MCF 10A (cell line): ENCODE data around the gene PARD3. TPM values are rescaled to one million over a fixed set of nuclear protein-coding genes. Genes with fewer than 3 reads are reported as not detected.

Experiments used
- BruUV-seq: library from RNA; stranded (reverse); fragments of 400-500 nt; replicated peaks from 2 replicates; lab custom pipeline; 2021; lab: Mats Ljungman, UMichigan
- CTCF ChIA-PET: fragments of 300-600 bp; sonication (Branson Sonifier 250); formaldehyde crosslinking; extraction: SDS; loops from one replicate; lab custom pipeline; 2021; ENCODE audit warnings: antibody characterized with exemption, inconsistent platforms; lab: Yijun Ruan, JAX
- POLR2A ChIA-PET: fragments of 300-600, 350-650 bp; sonication (Branson Sonifier 250); formaldehyde crosslinking; extraction: SDS; loops from one replicate; lab custom pipeline; 2020; ENCODE audit warnings: antibody characterized with exemption, inconsistent platforms; lab: Yijun Ruan, JAX
- DNase-seq: peaks from one replicate; pipeline ENCODE4 v3.0.0-alpha.2; 2018; ENCODE audit not compliant: unreplicated experiment
- H3K27ac Mint-ChIP-seq: one replicate; pipeline ENCODE4 v1.8.0; 2022; ENCODE audit warnings: mild to moderate bottlenecking, low read depth, mixed read lengths; ENCODE audit not compliant: unreplicated experiment
- H3K27me3 Mint-ChIP-seq: one replicate; pipeline ENCODE4 v1.8.0; 2022; ENCODE audit warnings: mixed read lengths; ENCODE audit not compliant: insufficient read depth, unreplicated experiment
- H3K36me3 Mint-ChIP-seq: one replicate; pipeline ENCODE4 v1.8.0; 2022; ENCODE audit warnings: mild to moderate bottlenecking, moderate library complexity, mixed read lengths; ENCODE audit not compliant: insufficient read depth, unreplicated experiment
- H3K4me1 Mint-ChIP-seq: one replicate; pipeline ENCODE4 v1.8.0; 2022; ENCODE audit warnings: mixed read lengths; ENCODE audit not compliant: insufficient read depth, unreplicated experiment
- H3K4me3 Mint-ChIP-seq: one replicate; pipeline ENCODE4 v1.8.0; 2022; ENCODE audit warnings: mild to moderate bottlenecking, moderate library complexity, mixed read lengths; ENCODE audit not compliant: unreplicated experiment
- H3K9me3 Mint-ChIP-seq: one replicate; pipeline ENCODE4 v1.8.0; 2022; ENCODE audit warnings: mixed read lengths; ENCODE audit not compliant: unreplicated experiment
- CTCF ChIP-seq: fragments of 200-600 bp; IDR thresholded peaks from one replicate; pipeline ENCODE4 v1.8.0; 2022; ENCODE audit warnings: antibody characterized with exemption, mild to moderate bottlenecking; ENCODE audit not compliant: unreplicated experiment
- intact Hi-C: fragments of 100-400 bp; cut with micrococcal nuclease; formaldehyde crosslinking; loops from 2 replicates; pipeline ENCODE4 v1.14.1; 2022
- total RNA-seq: library from RNA; stranded (reverse); gene quantifications from 2 replicates; pipeline ENCODE4 v1.2.3, GENCODE V29; 2022

Gene PARD3
- total RNA-seq, 1 experiment from 2014 or later: 70.0 TPM

- H3K36me3 Mint-ChIP-seq: peaks cover 7% of the 10 kb centered on the region
- H3K4me3 Mint-ChIP-seq: no peak overlapping the region
- ChIA-PET POLR2A (no interaction called here), CTCF (interaction anchor here (0.7 to 1.6 kb wide), 3 partner anchors 29 to 320 kb away, joined by 3 to 5 read pairs (median 4); no protein-coding TSS in a partner anchor)
- no peaks in the 10 kb centered on the region for H3K9me3 Mint-ChIP-seq
- intact Hi-C loops: no loop called here
- no peaks in the 10 kb centered on the region for H3K27me3 Mint-ChIP-seq
- H3K4me1 Mint-ChIP-seq: peaks cover 8% of the 10 kb centered on the region
- DNase-seq: no peak
- H3K27ac Mint-ChIP-seq: no peak overlapping the region
- no TSS peak for BruUV-seq
- no peak for TF ChIP-seq CTCF
Observed at GRCh38 chr10:34651416-34652195, 163.5 kb downstream of the PARD3 start.

GRCh38 chr10:34650156-34650555, 164.9 kb downstream of the PARD3 start:
- BruUV-seq: no TSS peak
- DNase-seq: no peak
- POLR2A ChIA-PET: no interaction called here
- CTCF ChIA-PET: no interaction called here
- no peaks in the 10 kb centered on the region for H3K27me3 Mint-ChIP-seq
- intact Hi-C loops: no loop called here
- H3K27ac Mint-ChIP-seq: no peak overlapping the region
- no peak for TF ChIP-seq CTCF
- H3K9me3 Mint-ChIP-seq: no peaks in the 10 kb centered on the region
- H3K4me1 Mint-ChIP-seq: peaks cover under 1% of the 10 kb centered on the region
- no peaks in the 10 kb centered on the region for H3K36me3 Mint-ChIP-seq
- H3K4me3 Mint-ChIP-seq: no peak overlapping the region

GRCh38 chr10:34649385-34649784, 165.7 kb downstream of the PARD3 start:
- CTCF ChIA-PET: interaction anchor here (0.5 to 1.2 kb wide), 3 partner anchors 11 to 278 kb away, joined by 3 to 4 read pairs (median 4); no protein-coding TSS in a partner anchor
- Mint-ChIP-seq H3K4me3 (no peak overlapping the region), H3K9me3 (no peaks in the 10 kb centered on the region), H3K27ac (no peak overlapping the region), H3K36me3 (no peaks in the 10 kb centered on the region), H3K4me1 (no peaks in the 10 kb centered on the region), H3K27me3 (no peaks in the 10 kb centered on the region)
- no peak for DNase-seq
- BruUV-seq: no TSS peak
- POLR2A ChIA-PET: no interaction called here
- no peak for TF ChIP-seq CTCF
- intact Hi-C loops: no loop called here

- no peak for TF ChIP-seq CTCF
- no peak overlapping the region for H3K4me3 Mint-ChIP-seq
- intact Hi-C loops: no loop called here
- no TSS peak for BruUV-seq
- no peaks in the 10 kb centered on the region for H3K36me3 Mint-ChIP-seq
- no peaks in the 10 kb centered on the region for H3K27me3 Mint-ChIP-seq
- CTCF ChIA-PET: interaction anchor here (0.7 to 1.2 kb wide), 2 partner anchors 11 to 12 kb away, joined by 3 to 4 read pairs; no protein-coding TSS in a partner anchor
- H3K9me3 Mint-ChIP-seq: no peaks in the 10 kb centered on the region
- H3K27ac Mint-ChIP-seq: no peak overlapping the region
- no peaks in the 10 kb centered on the region for H3K4me1 Mint-ChIP-seq
- POLR2A ChIA-PET: no interaction called here
- DNase-seq: no peak
Observed at GRCh38 chr10:34648919-34649318, 166.2 kb downstream of the PARD3 start.
